Astrocyte (in vitro differentiated cells and primary cell): Measurements from ENCODE around the gene ZIC4. TPM values are rescaled to one million over a fixed set of nuclear protein-coding genes. Genes with fewer than 3 reads are reported as not detected.

ENCODE experiments used
- DNase-seq: peaks from one replicate; pipeline ENCODE4 v3.0.0-alpha.2; 2010; ENCODE audit warnings: low read depth
- FAIRE-seq: peaks from 2 replicates; lab custom pipeline; 2011; peaks lifted over from hg19 to GRCh38; lab: Jason Lieb, UNC
- H2AFZ ChIP-seq: 2 replicates; pipeline ENCODE4 v1.6.0; 2012; ENCODE audit warnings: low read depth, low read length, inconsistent platforms
- H3K27ac ChIP-seq: 2 replicates; pipeline ENCODE4 v1.5.1; 2011; ENCODE audit warnings: low read depth, low read length, inconsistent platforms
- H3K27me3 ChIP-seq: 2 replicates; pipeline ENCODE4 v1.6.0; 2011; ENCODE audit warnings: low read length, inconsistent platforms; ENCODE audit not compliant: insufficient read depth
- H3K36me3 ChIP-seq: 2 replicates; pipeline ENCODE4 v1.5.1; 2011; ENCODE audit warnings: low read length, inconsistent platforms; ENCODE audit not compliant: insufficient read depth
- H3K4me1 ChIP-seq: 2 replicates; pipeline ENCODE4 v1.5.1; 2011; ENCODE audit warnings: low read length, inconsistent platforms; ENCODE audit not compliant: insufficient read depth
- H3K4me2 ChIP-seq: 2 replicates; pipeline ENCODE4 v1.6.0; 2012; ENCODE audit warnings: low read length, inconsistent platforms
- H3K4me3 ChIP-seq: 2 replicates; pipeline ENCODE4 v1.5.1; 2011; ENCODE audit warnings: low read depth, mild to moderate bottlenecking, low read length, inconsistent platforms; ENCODE audit not compliant: insufficient read depth
- H3K79me2 ChIP-seq: 2 replicates; pipeline ENCODE4 v1.6.0; 2012; ENCODE audit warnings: mild to moderate bottlenecking, low read length, inconsistent platforms; ENCODE audit not compliant: insufficient read depth
- H3K9ac ChIP-seq: 2 replicates; pipeline ENCODE4 v1.6.0; 2012; ENCODE audit warnings: mild to moderate bottlenecking, low read length, inconsistent platforms
- H3K9me3 ChIP-seq: 2 replicates; pipeline ENCODE4 v1.5.1; 2012; ENCODE audit warnings: low read depth, mild to moderate bottlenecking, low read length, inconsistent platforms; ENCODE audit not compliant: insufficient read depth
- H4K20me1 ChIP-seq: 2 replicates; pipeline ENCODE4 v1.6.0; 2012; ENCODE audit warnings: low read length, inconsistent platforms; ENCODE audit not compliant: insufficient read depth
- H3K27ac Mint-ChIP-seq: one replicate; pipeline ENCODE4 v1.8.0; 2021; ENCODE audit warnings: mild to moderate bottlenecking, mixed read lengths; ENCODE audit not compliant: unreplicated experiment
- H3K27me3 Mint-ChIP-seq: one replicate; pipeline ENCODE4 v1.8.0; 2021; ENCODE audit warnings: low read depth, mixed read lengths; ENCODE audit not compliant: unreplicated experiment
- H3K36me3 Mint-ChIP-seq: one replicate; pipeline ENCODE4 v1.8.0; 2021; ENCODE audit warnings: low read depth, mixed read lengths; ENCODE audit not compliant: unreplicated experiment
- H3K4me1 Mint-ChIP-seq: one replicate; pipeline ENCODE4 v1.8.0; 2021; ENCODE audit warnings: low read depth, mixed read lengths; ENCODE audit not compliant: unreplicated experiment
- H3K4me3 Mint-ChIP-seq: one replicate; pipeline ENCODE4 v1.8.0; 2021; ENCODE audit warnings: mild to moderate bottlenecking, moderate library complexity, mixed read lengths; ENCODE audit not compliant: unreplicated experiment
- H3K9me3 Mint-ChIP-seq: one replicate; pipeline ENCODE4 v1.8.0; 2021; ENCODE audit warnings: mild to moderate bottlenecking, mixed read lengths; ENCODE audit not compliant: unreplicated experiment
- CTCF ChIP-seq: IDR thresholded peaks from 2 replicates; pipeline ENCODE4 v1.5.1; 2011; ENCODE audit warnings: low read depth, mild to moderate bottlenecking, inconsistent platforms, low read length, moderate library complexity; ENCODE audit not compliant: insufficient read depth
- EZH2 ChIP-seq: IDR thresholded peaks from 2 replicates; pipeline ENCODE4 v1.6.1; 2012; ENCODE audit warnings: mild to moderate bottlenecking, low read length, inconsistent platforms; ENCODE audit not compliant: insufficient read depth
- total RNA-seq: library from RNA; stranded (reverse); gene quantifications from 2 replicates; pipeline ENCODE4 v1.2.1, GENCODE V29; 2021

The ZIC4 gene
- total RNA-seq, 1 donor from 2014 or later: not detected

- Histone ChIP-seq H4K20me1 (no peaks in the 10 kb centered on the region), H3K4me1 (no peaks in the 10 kb centered on the region), H2AFZ (no peak overlapping the region), H3K9me3 (no peaks in the 10 kb centered on the region), H3K4me2 (no peak overlapping the region), H3K79me2 (no peaks in the 10 kb centered on the region), H3K27me3 (no peaks in the 10 kb centered on the region), H3K36me3 (no peaks in the 10 kb centered on the region), H3K4me3 (no peak overlapping the region), H3K9ac (no peak overlapping the region), H3K27ac (no peak overlapping the region)
- Mint-ChIP-seq H3K36me3 (no peaks in the 10 kb centered on the region), H3K4me3 (no peak overlapping the region), H3K4me1 (no peaks in the 10 kb centered on the region), H3K9me3 (no peaks in the 10 kb centered on the region), H3K27ac (no peak overlapping the region), H3K27me3 (peaks cover 2% of the 10 kb centered on the region)
- TF ChIP-seq CTCF (no peak), EZH2 (no peak)
- FAIRE-seq (no peak), DNase-seq (no peak)
Measured at GRCh38 chr3:147336543-147337278, 69.6 kb downstream of the ZIC4 start.

Other genes starting within 250 kb of the ZIC4 start
- gene ZIC1, start 2.8 kb upstream of the ZIC4 start, total RNA-seq: 0.19 and 0.30 TPM in 2 replicates